Measurements from ENCODE around the gene ZIC4. TPM values are rescaled to one million over a fixed set of nuclear protein-coding genes. Genes with fewer than 3 reads are reported as not detected.

ZIC4 gene
- total and polyA plus RNA-seq, 4 donors, result 0.06 TPM; not detected in 3

DNA sequence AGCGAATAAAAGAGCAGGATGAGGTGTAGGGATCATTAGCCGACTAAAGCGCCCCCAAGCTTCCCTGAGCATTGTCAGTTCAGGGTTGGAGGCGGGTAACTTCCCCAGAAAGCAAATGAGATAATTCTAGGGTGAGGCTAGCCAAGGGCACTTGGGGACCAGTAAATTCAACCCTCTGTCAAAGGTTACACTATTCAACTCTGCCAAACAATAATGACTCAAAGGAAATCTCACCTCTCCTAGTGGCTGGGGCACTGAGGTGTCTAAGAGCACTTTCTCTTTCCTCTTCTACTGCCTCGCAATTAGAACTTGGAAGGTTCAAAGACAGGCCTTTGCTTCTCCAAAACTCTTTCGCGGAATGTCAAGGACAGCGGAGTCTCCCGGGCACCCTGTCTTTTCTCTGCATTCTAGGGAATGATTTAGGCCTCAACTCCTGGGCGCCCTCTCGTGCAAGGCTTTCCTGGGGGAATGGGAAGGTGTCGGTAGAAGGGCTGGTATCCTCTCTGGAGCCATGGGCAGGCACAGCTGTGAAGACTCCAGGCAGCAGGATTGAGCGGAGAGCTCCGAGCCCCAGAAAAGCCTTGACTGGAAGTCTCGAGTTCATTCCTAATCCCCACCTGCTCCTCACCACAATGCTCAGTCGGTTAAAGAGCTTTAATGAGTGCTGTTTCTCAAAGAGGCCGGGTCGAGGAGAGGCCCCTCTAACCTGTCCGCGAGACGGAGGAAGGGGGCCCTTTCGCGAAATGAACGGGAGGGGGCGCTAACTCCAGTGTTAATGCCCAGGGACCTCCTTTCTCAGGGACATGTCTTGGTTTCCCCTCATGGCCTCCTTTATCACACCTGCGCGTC, 21.9 kb downstream of the ZIC4 start:
- H3K36me3 ChIP-seq (ENCODE audit: control insufficient read depth in 4 of 4, insufficient read depth in 3 of 4, low read depth in 1 of 4, low read length in 3 of 4), result no peaks in the 10 kb centered on the region
- no peak overlapping the region for H3K4me3 ChIP-seq (ENCODE audit: low read depth in 1 of 3, low read length in 3 of 3)
- no peak for DNase-seq (ENCODE audit: low spot score)
- 8% methylated on average over 27 of the region's 27 CpGs for WGBS
- H3K27me3 ChIP-seq (ENCODE audit: control insufficient read depth in 4 of 4, insufficient read depth in 4 of 4, low read length in 3 of 4), result peaks cover 16 to 50% (median 33%) of the 10 kb centered on the region in 4 donors
- H3K4me1 ChIP-seq (ENCODE audit: control insufficient read depth in 4 of 4, insufficient read depth in 4 of 4, low read length in 3 of 4), result no peaks in the 10 kb centered on the region
- no peaks in the 10 kb centered on the region for H3K9me3 ChIP-seq (ENCODE audit: control insufficient read depth in 4 of 4, low read length in 3 of 4)
- TF ChIP-seq EGR1 (IDR thresholded peaks at IDR 0.05; ENCODE audit: low read depth in 2 of 2), result no peak
- TF ChIP-seq TAF1 (conservative IDR thresholded peaks at IDR 0.05), result no peak
- no peak for TF ChIP-seq MAX (IDR thresholded peaks at IDR 0.05)
- TF ChIP-seq, protein P1, sequence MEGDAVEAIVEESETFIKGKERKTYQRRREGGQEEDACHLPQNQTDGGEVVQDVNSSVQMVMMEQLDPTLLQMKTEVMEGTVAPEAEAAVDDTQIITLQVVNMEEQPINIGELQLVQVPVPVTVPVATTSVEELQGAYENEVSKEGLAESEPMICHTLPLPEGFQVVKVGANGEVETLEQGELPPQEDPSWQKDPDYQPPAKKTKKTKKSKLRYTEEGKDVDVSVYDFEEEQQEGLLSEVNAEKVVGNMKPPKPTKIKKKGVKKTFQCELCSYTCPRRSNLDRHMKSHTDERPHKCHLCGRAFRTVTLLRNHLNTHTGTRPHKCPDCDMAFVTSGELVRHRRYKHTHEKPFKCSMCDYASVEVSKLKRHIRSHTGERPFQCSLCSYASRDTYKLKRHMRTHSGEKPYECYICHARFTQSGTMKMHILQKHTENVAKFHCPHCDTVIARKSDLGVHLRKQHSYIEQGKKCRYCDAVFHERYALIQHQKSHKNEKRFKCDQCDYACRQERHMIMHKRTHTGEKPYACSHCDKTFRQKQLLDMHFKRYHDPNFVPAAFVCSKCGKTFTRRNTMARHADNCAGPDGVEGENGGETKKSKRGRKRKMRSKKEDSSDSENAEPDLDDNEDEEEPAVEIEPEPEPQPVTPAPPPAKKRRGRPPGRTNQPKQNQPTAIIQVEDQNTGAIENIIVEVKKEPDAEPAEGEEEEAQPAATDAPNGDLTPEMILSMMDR (IDR thresholded peaks at IDR 0.05; ENCODE audit: low read depth, low read length, missing input control), result no peak
- TF ChIP-seq HNF4G (IDR thresholded peaks at IDR 0.05), result no peak
- no peak overlapping the region for H3K27ac ChIP-seq (ENCODE audit: low read depth in 1 of 2, low read length in 2 of 2)
- H3K9ac ChIP-seq (ENCODE audit: low read depth in 1 of 2, low read length in 2 of 2), result no peak overlapping the region

DNA sequence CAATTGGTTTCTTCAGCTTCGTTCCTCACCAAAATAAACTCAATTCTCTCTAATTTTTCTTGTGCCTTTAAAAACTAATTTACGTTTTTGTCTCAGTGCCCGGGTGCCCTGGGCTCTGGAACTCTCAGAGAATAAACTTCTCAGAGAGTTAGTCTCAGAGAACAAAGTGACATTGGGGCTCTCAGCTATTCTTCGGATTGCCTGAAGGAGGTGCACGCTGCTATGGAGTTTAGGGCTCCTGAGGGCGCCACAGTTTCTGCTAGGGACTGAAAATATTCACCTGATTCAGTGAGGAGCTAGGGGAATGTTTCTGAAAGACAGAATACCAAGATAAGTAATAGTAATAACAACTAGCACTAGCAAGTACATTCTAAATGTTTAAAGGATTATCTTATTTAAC, 22.7 kb downstream of the ZIC4 start:
- DNase-seq (ENCODE audit: low spot score), result no peak
- Histone ChIP-seq H3K4me1 (ENCODE audit: control insufficient read depth in 4 of 4, insufficient read depth in 4 of 4, low read length in 3 of 4) (no peaks in the 10 kb centered on the region), H3K27ac (ENCODE audit: low read depth in 1 of 2, low read length in 2 of 2) (no peak overlapping the region), H3K27me3 (ENCODE audit: control insufficient read depth in 4 of 4, insufficient read depth in 4 of 4, low read length in 3 of 4) (peaks cover 15 to 45% (median 30%) of the 10 kb centered on the region in 4 donors), H3K4me3 (ENCODE audit: low read depth in 1 of 3, low read length in 3 of 3) (no peak overlapping the region), H3K9ac (ENCODE audit: low read depth in 1 of 2, low read length in 2 of 2) (no peak overlapping the region), H3K9me3 (ENCODE audit: control insufficient read depth in 4 of 4, low read length in 3 of 4) (no peaks in the 10 kb centered on the region), H3K36me3 (ENCODE audit: control insufficient read depth in 4 of 4, insufficient read depth in 3 of 4, low read depth in 1 of 4, low read length in 3 of 4) (no peaks in the 10 kb centered on the region)
- WGBS, result 4% methylated on average over 6 of the region's 6 CpGs
- peak; percentile 23 to 62 for TF ChIP-seq RAD21 (IDR thresholded peaks at IDR 0.05)
- TF ChIP-seq TAF1 (conservative IDR thresholded peaks at IDR 0.05), result no peak

DNA sequence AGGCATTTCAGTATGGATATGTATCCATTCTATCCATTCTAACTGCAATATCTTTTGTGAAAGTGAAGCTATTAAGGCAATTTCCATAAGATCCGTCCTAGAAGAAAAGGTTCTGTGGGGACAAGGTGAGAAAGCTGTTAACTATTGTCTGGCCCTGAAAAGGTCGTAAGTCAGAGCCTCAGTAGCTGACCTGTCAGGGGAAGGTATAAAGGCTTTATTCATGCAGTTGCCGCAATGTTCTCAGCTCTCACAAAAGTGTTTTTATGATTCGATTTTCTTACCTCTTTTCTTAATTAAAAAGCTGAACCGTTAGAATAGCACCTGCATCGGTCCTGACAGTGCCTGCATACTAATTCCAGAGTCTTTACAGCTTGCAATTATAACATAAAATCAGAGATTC, 24.7 kb downstream of the ZIC4 start:
- no peak for DNase-seq (ENCODE audit: low spot score)
- peaks cover 11 to 42% (median 22%) of the 10 kb centered on the region in 4 donors for H3K27me3 ChIP-seq (ENCODE audit: control insufficient read depth in 4 of 4, insufficient read depth in 4 of 4, low read length in 3 of 4)
- no peaks in the 10 kb centered on the region for H3K36me3 ChIP-seq (ENCODE audit: control insufficient read depth in 4 of 4, insufficient read depth in 3 of 4, low read depth in 1 of 4, low read length in 3 of 4)
- peaks cover 0 to 3% (median 0%) of the 10 kb centered on the region in 4 donors for H3K9me3 ChIP-seq (ENCODE audit: control insufficient read depth in 4 of 4, low read length in 3 of 4)
- H3K9ac ChIP-seq (ENCODE audit: low read depth in 1 of 2, low read length in 2 of 2), result no peak overlapping the region
- WGBS, result 11% methylated on average over 6 of the region's 6 CpGs
- no peaks in the 10 kb centered on the region for H3K4me1 ChIP-seq (ENCODE audit: control insufficient read depth in 4 of 4, insufficient read depth in 4 of 4, low read length in 3 of 4)
- no peak overlapping the region for H3K27ac ChIP-seq (ENCODE audit: low read depth in 1 of 2, low read length in 2 of 2)
- no peak overlapping the region for H3K4me3 ChIP-seq (ENCODE audit: low read depth in 1 of 3, low read length in 3 of 3)
- TF ChIP-seq RAD21 (IDR thresholded peaks at IDR 0.05) (no peak), JUND (IDR thresholded peaks at IDR 0.05) (no peak), REST (IDR thresholded peaks at IDR 0.05) (no peak)
